Esophagus squamous epithelium (tissue), 4 donors: ENCODE results near the gene CLEC11A.

Experiments
- POLR2A ChIP-seq, 4 donors: fragments of 450-650 bp; IDR thresholded peaks; one replicate each; pipeline ENCODE4 v1.6.1; 2017; ENCODE audit warnings: antibody characterized with exemption in 4 of 4, mild to moderate bottlenecking in 4 of 4, moderate library complexity in 3 of 4
- TF ChIP-seq, protein P1 (sequence below), 6 experiments: fragments of 450-650 bp in 4 of 6; fragments of 200-600 bp in 2 of 6; sonication (generic) in 2 of 6; IDR thresholded peaks; one replicate each; pipeline ENCODE4 v1.5.1; 2016 to 2019; ENCODE audit warnings: antibody characterized with exemption in 6 of 6, mild to moderate bottlenecking in 4 of 6, moderate library complexity in 4 of 6

DNA sequence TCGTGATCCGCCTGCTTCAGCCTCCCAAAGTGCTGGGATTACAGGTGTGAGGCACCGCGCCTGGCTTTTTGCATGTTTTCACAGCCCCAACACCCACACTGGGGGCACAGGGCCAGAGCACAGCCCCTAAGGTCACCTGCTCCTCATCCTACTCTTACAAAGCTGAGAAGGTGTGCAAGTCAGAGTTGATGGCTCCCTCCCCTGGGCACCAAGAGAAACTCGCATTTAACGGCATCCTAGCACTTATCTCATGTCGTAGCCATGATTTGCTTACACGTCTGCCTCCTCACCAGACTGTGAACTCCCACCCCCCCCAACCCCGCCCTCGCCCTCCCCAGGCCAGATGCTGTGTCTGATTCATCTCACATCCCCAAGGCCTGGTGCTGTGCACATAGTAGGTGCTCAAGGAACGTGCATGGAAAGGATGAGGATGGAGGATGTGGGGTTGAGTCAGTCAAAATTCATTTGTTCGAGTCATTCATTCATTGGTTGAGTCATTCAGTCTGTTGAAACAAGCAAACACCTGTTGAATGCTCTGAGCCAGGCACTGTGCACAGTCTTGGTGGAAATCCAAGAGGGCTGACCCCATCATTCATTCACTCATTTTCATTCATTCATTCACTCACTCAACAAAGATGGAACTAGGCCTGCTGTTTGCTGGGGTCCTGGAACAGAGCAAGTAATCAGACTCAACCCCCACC is 14.8 kb upstream of the CLEC11A start:
- TF ChIP-seq, protein P1, sequence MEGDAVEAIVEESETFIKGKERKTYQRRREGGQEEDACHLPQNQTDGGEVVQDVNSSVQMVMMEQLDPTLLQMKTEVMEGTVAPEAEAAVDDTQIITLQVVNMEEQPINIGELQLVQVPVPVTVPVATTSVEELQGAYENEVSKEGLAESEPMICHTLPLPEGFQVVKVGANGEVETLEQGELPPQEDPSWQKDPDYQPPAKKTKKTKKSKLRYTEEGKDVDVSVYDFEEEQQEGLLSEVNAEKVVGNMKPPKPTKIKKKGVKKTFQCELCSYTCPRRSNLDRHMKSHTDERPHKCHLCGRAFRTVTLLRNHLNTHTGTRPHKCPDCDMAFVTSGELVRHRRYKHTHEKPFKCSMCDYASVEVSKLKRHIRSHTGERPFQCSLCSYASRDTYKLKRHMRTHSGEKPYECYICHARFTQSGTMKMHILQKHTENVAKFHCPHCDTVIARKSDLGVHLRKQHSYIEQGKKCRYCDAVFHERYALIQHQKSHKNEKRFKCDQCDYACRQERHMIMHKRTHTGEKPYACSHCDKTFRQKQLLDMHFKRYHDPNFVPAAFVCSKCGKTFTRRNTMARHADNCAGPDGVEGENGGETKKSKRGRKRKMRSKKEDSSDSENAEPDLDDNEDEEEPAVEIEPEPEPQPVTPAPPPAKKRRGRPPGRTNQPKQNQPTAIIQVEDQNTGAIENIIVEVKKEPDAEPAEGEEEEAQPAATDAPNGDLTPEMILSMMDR (IDR thresholded peaks at IDR 0.05): no peak
- TF ChIP-seq POLR2A (IDR thresholded peaks at IDR 0.05): no peak
